ENCODE data around the gene GCNA.

GCNA gene

GRCh38 chrX:71616672-71617529 is 38.7 kb downstream of the GCNA start:
- no peak for DNase-seq

GRCh38 chrX:71617742-71618141 is 39.5 kb downstream of the GCNA start:
- DNase-seq, result no peak

GRCh38 chrX:71618303-71618721 is 40.1 kb downstream of the GCNA start, which contains the start of gene CXCR3:
Gene CXCR3, minus strand, starts transcription at chrX:71618511. Its CDS starts 62 bp downstream, at chrX:71618449.
- DNase-seq, result no peak

- DNase-seq, result no peak
These were observed 40.5 kb downstream of the GCNA start for GRCh38 chrX:71618787-71619186.

GRCh38 chrX:71619193-71619592 is 41.0 kb downstream of the GCNA start:
- DNase-seq, result no peak

- DNase-seq, result no peak
These were observed 41.7 kb downstream of the GCNA start for GRCh38 chrX:71619986-71620385.

- no peak for DNase-seq
These were observed 43.4 kb downstream of the GCNA start for GRCh38 chrX:71621603-71622002.

GRCh38 chrX:71622032-71622575 is 43.9 kb downstream of the GCNA start:
- DNase-seq, result no peak

GRCh38 chrX:71622576-71623450 is 44.6 kb downstream of the GCNA start:
- DNase-seq, result peak; percentile 27 to 54

GRCh38 chrX:71623714-71624113 is 45.5 kb downstream of the GCNA start:
- DNase-seq, result no peak

- no peak for DNase-seq
These were observed 47.2 kb downstream of the GCNA start for GRCh38 chrX:71625471-71625870.

GRCh38 chrX:71626576-71626975 is 48.3 kb downstream of the GCNA start:
- DNase-seq, result no peak

GRCh38 chrX:71627588-71628404 is 49.6 kb downstream of the GCNA start:
- DNase-seq, result no peak

- no peak for DNase-seq
These were observed 51.2 kb downstream of the GCNA start for GRCh38 chrX:71629467-71629866.

- DNase-seq, result no peak
These were observed 54.9 kb downstream of the GCNA start for GRCh38 chrX:71632923-71633657.

GRCh38 chrX:71634366-71634765 is 56.1 kb downstream of the GCNA start:
- no peak for DNase-seq

- no peak for DNase-seq
These were observed 58.4 kb downstream of the GCNA start for GRCh38 chrX:71636438-71637252.

- DNase-seq, result no peak
These were observed 59.0 kb downstream of the GCNA start for GRCh38 chrX:71637253-71637618.

- no peak for DNase-seq
These were observed 59.6 kb downstream of the GCNA start for GRCh38 chrX:71637848-71638247.

- DNase-seq, result no peak
These were observed 60.2 kb downstream of the GCNA start for GRCh38 chrX:71638409-71638808.

- DNase-seq, result no peak
These were observed 61.8 kb downstream of the GCNA start for GRCh38 chrX:71640002-71640401.
